ENCODE measurements around the gene TMEM132E. TPM values are rescaled to one million over a fixed set of nuclear protein-coding genes. Genes with fewer than 3 reads are reported as not detected.

Gene TMEM132E
- total RNA-seq, 1 donor from 2014 or later: not detected

DNA sequence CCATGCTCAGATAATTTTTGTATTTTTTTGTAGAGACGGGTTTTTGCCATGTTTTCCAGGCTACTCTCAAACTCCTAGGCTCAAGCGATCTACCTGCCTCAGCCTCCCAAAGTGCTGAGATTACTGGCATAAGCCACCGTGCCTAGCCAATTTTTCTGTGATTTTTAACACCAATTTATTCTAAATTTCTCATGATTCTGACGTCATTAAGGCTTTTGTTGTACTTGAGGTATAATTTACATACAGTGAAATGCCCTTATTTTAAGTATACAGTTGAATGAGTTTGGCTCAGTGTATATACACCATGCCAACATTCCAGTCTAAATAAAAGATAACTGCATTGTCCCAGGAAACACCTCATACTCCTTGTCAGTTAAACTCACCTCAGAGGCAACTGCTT, 77.4 kb downstream of the TMEM132E start:
- no peaks in the 10 kb centered on the region for H3K36me3 ChIP-seq
- no peak overlapping the region for H3K27ac ChIP-seq
- H3K9me3 ChIP-seq: no peaks in the 10 kb centered on the region
- intact Hi-C loops (cut with DNase I): no loop called here
- no peak for DNase-seq (ENCODE audit: extremely low spot score in 2 of 2)
- no peaks in the 10 kb centered on the region for H3K4me1 ChIP-seq
- H3K4me3 ChIP-seq: no peak overlapping the region
- H3K27me3 ChIP-seq: no peaks in the 10 kb centered on the region
- TF ChIP-seq POLR2A (IDR thresholded peaks at IDR 0.05) (no peak), POLR2AphosphoS5 (IDR thresholded peaks at IDR 0.05; ENCODE audit: insufficient read depth in 1 of 2, low read depth in 1 of 2) (no peak), CTCF (IDR thresholded peaks at IDR 0.05) (no peak)

DNA sequence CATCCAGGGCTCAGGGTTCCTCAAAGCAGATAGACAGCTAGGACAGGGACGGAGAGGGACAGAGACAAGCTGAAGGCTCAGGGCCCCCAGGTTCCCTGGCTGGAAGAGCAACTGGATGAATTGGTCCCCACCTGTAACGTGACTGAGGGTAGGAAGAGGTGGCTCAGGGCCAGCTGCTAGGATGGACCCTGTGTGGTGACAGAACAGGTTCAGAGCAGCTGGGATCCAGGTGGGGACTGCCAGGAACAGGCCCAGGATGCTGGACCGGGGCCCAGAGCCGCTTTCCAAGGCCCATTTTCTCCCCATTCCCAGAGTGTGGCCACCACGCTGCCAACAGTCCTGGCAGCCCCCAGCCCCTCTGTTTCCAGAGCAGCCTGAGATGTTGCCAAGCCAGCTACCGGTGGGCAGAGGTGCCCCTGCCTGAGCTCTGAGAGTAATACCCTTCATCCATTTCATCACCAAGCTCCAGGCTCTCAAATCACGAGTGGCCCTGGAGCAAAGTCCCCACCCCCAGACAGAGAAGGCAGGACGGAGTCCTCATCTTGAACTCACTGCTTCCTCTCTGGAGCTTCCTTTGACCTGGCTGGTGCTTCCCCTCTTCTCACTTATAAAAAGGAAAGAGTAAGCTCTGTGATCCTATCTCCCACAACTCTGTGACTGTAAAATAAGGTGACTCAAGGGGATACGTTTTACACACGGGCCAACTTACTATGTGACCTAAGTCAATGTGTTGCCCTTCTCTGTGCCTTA, 79.6 kb downstream of the TMEM132E start:
- H3K27me3 ChIP-seq: no peaks in the 10 kb centered on the region
- no peaks in the 10 kb centered on the region for H3K4me1 ChIP-seq
- no peak overlapping the region for H3K4me3 ChIP-seq
- no peaks in the 10 kb centered on the region for H3K9me3 ChIP-seq
- intact Hi-C loops (cut with DNase I): no loop called here
- no peaks in the 10 kb centered on the region for H3K36me3 ChIP-seq
- no peak for DNase-seq (ENCODE audit: extremely low spot score in 2 of 2)
- TF ChIP-seq POLR2A (IDR thresholded peaks at IDR 0.05) (no peak), POLR2AphosphoS5 (IDR thresholded peaks at IDR 0.05; ENCODE audit: insufficient read depth in 1 of 2, low read depth in 1 of 2) (no peak), CTCF (IDR thresholded peaks at IDR 0.05) (no peak)
- no peak overlapping the region for H3K27ac ChIP-seq

DNA sequence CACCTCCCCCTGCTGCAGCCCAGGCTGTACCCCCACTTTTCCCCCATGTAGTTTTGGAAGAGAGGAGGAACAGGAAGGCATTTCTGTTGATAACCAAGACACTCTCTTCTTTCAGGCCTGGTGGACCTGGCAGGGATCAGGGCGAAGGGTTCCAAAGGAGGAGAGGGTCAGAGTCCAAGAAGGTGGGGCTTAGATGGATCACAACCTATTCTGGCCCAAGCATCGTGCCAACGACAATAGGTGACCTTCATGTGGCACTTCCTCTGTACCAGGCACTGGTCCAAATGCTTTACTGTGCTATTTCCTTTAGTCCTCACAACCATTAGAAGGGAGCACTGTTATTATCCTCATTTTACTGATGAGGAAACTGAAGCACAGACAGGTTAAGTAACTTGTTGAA, 84.3 kb downstream of the TMEM132E start:
- intact Hi-C loops (cut with DNase I): no loop called here
- TF ChIP-seq POLR2A (IDR thresholded peaks at IDR 0.05) (no peak), CTCF (IDR thresholded peaks at IDR 0.05) (no peak), POLR2AphosphoS5 (IDR thresholded peaks at IDR 0.05; ENCODE audit: insufficient read depth in 1 of 2, low read depth in 1 of 2) (no peak)
- H3K27me3 ChIP-seq: no peaks in the 10 kb centered on the region
- H3K4me1 ChIP-seq: no peaks in the 10 kb centered on the region
- no peaks in the 10 kb centered on the region for H3K36me3 ChIP-seq
- no peak overlapping the region for H3K27ac ChIP-seq
- H3K4me3 ChIP-seq: no peak overlapping the region
- no peak for DNase-seq (ENCODE audit: extremely low spot score in 2 of 2)
- H3K9me3 ChIP-seq: no peaks in the 10 kb centered on the region

DNA sequence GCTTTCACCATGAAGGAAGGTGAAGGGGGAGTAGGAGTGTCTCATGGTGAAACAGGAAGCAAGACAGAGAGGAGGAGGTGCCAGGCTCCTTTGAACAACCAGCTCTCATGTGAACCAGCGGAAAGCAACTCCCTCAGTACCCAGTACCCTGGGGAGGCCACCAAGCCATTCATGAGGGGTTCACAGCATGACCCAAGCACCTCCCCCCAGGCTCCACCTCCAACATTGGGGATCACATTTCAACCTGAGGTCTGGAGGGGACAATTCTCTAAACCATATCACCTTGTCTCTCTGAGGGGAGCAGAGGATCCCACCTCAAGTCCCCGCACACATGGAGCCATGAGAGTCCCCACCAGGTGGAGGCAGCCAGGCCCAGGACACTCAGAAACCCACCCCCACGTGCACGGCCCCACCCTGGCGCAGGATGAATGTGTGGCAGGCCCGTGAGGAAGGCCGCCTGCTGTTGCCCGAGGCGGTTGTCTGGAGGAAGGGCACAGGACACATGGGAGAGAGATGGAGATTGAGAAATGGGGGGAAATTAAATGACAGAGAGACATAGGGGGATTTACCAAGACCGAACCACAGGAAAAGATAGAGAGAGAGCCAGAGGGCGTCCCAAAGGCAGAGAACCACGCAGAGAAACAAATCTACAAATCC, 85.9 kb downstream of the TMEM132E start:
- intact Hi-C loops (cut with DNase I): no loop called here
- no peaks in the 10 kb centered on the region for H3K4me1 ChIP-seq
- H3K36me3 ChIP-seq: no peaks in the 10 kb centered on the region
- H3K9me3 ChIP-seq: no peaks in the 10 kb centered on the region
- no peak for DNase-seq (ENCODE audit: extremely low spot score in 2 of 2)
- H3K27ac ChIP-seq: no peak overlapping the region
- no peaks in the 10 kb centered on the region for H3K27me3 ChIP-seq
- TF ChIP-seq POLR2AphosphoS5 (IDR thresholded peaks at IDR 0.05; ENCODE audit: insufficient read depth in 1 of 2, low read depth in 1 of 2) (no peak), CTCF (IDR thresholded peaks at IDR 0.05) (no peak), POLR2A (IDR thresholded peaks at IDR 0.05) (no peak)
- no peak overlapping the region for H3K4me3 ChIP-seq

Measured in vagina (tissue), 2 donors.